Coronary artery (tissue), 2 donors: ENCODE results near the gene C1orf52.

ENCODE experiments used
- DNase-seq: peaks from one replicate; pipeline ENCODE4 v3.0.0-alpha.2; 2017; ENCODE audit warnings: low spot score
- H3K27ac ChIP-seq, 2 donors: fragments of 200-600 bp; sonication (generic); one replicate each; pipeline ENCODE4 v1.5.1; 2016 to 2019
- H3K4me3 ChIP-seq: fragments of 200-600 bp; sonication (generic); 2 replicates; pipeline ENCODE4 v1.5.1; 2016; ENCODE audit warnings: mild to moderate bottlenecking, moderate library complexity
- CTCF ChIP-seq: fragments of 200-600 bp; sonication (generic); IDR thresholded peaks from one replicate; pipeline ENCODE4 v1.5.1; 2019; ENCODE audit warnings: antibody characterized with exemption

C1orf52 gene

GRCh38 chr1:85230305-85230977 is 29.0 kb downstream of the C1orf52 start:
- no peak overlapping the region for H3K27ac ChIP-seq
- no peak for DNase-seq
- no peak for TF ChIP-seq CTCF
- no peak overlapping the region for H3K4me3 ChIP-seq

GRCh38 chr1:85229574-85230097 is 29.8 kb downstream of the C1orf52 start:
- Histone ChIP-seq H3K27ac (no peak overlapping the region), H3K4me3 (no peak overlapping the region)
- no peak for DNase-seq
- no peak for TF ChIP-seq CTCF

GRCh38 chr1:85228972-85229371 is 30.5 kb downstream of the C1orf52 start:
- DNase-seq, result no peak
- no peak for TF ChIP-seq CTCF
- H3K4me3 ChIP-seq, result no peak overlapping the region
- no peak overlapping the region for H3K27ac ChIP-seq

GRCh38 chr1:85225624-85226380 is 33.7 kb downstream of the C1orf52 start:
- TF ChIP-seq CTCF, result no peak
- no peak for DNase-seq
- Histone ChIP-seq H3K27ac (no peak overlapping the region), H3K4me3 (no peak overlapping the region)

- no peak for TF ChIP-seq CTCF
- no peak overlapping the region for H3K27ac ChIP-seq
- DNase-seq, result no peak
- no peak overlapping the region for H3K4me3 ChIP-seq
These were observed 34.5 kb downstream of the C1orf52 start for GRCh38 chr1:85224734-85225623.

- H3K4me3 ChIP-seq, result no peak overlapping the region
- DNase-seq, result no peak
- no peak for TF ChIP-seq CTCF
- no peak overlapping the region for H3K27ac ChIP-seq
These were observed 35.2 kb downstream of the C1orf52 start for GRCh38 chr1:85224295-85224694.
